ENCODE results near the gene IDH1.
A peak's percentile ranks its signal among the peaks of the same experiment; 100 is the strongest.

Gene IDH1

GRCh38 chr2:208250388-208250787, 4.5 kb downstream of the IDH1 start:
- no peak overlapping the region for H3K4me3 ChIP-seq (ENCODE audit: low read depth, low read length)
- peaks cover 13% of the 10 kb centered on the region for H3K4me1 ChIP-seq
- H3K79me2 ChIP-seq = no peaks in the 10 kb centered on the region
- no peaks in the 10 kb centered on the region for H3K27me3 ChIP-seq (ENCODE audit: control insufficient read depth, insufficient read depth, low read length)
- H3K36me3 ChIP-seq (ENCODE audit: control insufficient read depth, insufficient read depth, low read length) = no peaks in the 10 kb centered on the region
- no peak overlapping the region for H3K9ac ChIP-seq
- H3K9me3 ChIP-seq (ENCODE audit: control insufficient read depth, low read length) = no peaks in the 10 kb centered on the region
- no peak overlapping the region for H3K27ac ChIP-seq
- TF ChIP-seq CTCF (IDR thresholded peaks at IDR 0.05) = no peak
- H3K4me2 ChIP-seq (ENCODE audit: low read length) = no peak overlapping the region
- no peak overlapping the region for H2AFZ ChIP-seq

- no peaks in the 10 kb centered on the region for H3K79me2 ChIP-seq
- H3K27me3 ChIP-seq (ENCODE audit: control insufficient read depth, insufficient read depth, low read length) = no peaks in the 10 kb centered on the region
- H3K4me2 ChIP-seq (ENCODE audit: low read length) = peak overlapping the region; percentile 41
- no peaks in the 10 kb centered on the region for H3K36me3 ChIP-seq (ENCODE audit: control insufficient read depth, insufficient read depth, low read length)
- H3K9me3 ChIP-seq (ENCODE audit: control insufficient read depth, low read length) = no peaks in the 10 kb centered on the region
- no peak for TF ChIP-seq CTCF (IDR thresholded peaks at IDR 0.05)
- peaks cover 13% of the 10 kb centered on the region for H3K4me1 ChIP-seq
- no peak overlapping the region for H3K9ac ChIP-seq
- H2AFZ ChIP-seq = no peak overlapping the region
- no peak overlapping the region for H3K27ac ChIP-seq
- no peak overlapping the region for H3K4me3 ChIP-seq (ENCODE audit: low read depth, low read length)
These were observed 5.6 kb downstream of the IDH1 start for GRCh38 chr2:208249296-208249695.

GRCh38 chr2:208248601-208249000, 6.3 kb downstream of the IDH1 start:
- Histone ChIP-seq H3K4me2 (ENCODE audit: low read length) (no peak overlapping the region), H3K27me3 (ENCODE audit: control insufficient read depth, insufficient read depth, low read length) (no peaks in the 10 kb centered on the region), H3K79me2 (no peaks in the 10 kb centered on the region), H2AFZ (no peak overlapping the region), H3K9ac (no peak overlapping the region), H3K27ac (no peak overlapping the region), H3K4me3 (ENCODE audit: low read depth, low read length) (no peak overlapping the region), H3K4me1 (peaks cover 11% of the 10 kb centered on the region), H3K9me3 (ENCODE audit: control insufficient read depth, low read length) (no peaks in the 10 kb centered on the region), H3K36me3 (ENCODE audit: control insufficient read depth, insufficient read depth, low read length) (no peaks in the 10 kb centered on the region)
- no peak for TF ChIP-seq CTCF (IDR thresholded peaks at IDR 0.05)

- Histone ChIP-seq H3K79me2 (no peaks in the 10 kb centered on the region), H3K4me3 (ENCODE audit: low read depth, low read length) (no peak overlapping the region), H3K4me2 (ENCODE audit: low read length) (no peak overlapping the region), H3K9ac (no peak overlapping the region), H2AFZ (no peak overlapping the region), H3K27ac (no peak overlapping the region), H3K9me3 (ENCODE audit: control insufficient read depth, low read length) (no peaks in the 10 kb centered on the region), H3K4me1 (peaks cover 7% of the 10 kb centered on the region), H3K36me3 (ENCODE audit: control insufficient read depth, insufficient read depth, low read length) (no peaks in the 10 kb centered on the region), H3K27me3 (ENCODE audit: control insufficient read depth, insufficient read depth, low read length) (no peaks in the 10 kb centered on the region)
- TF ChIP-seq CTCF (IDR thresholded peaks at IDR 0.05) = no peak
These were observed 9.1 kb downstream of the IDH1 start for GRCh38 chr2:208245746-208246145.

- Histone ChIP-seq H3K9me3 (ENCODE audit: control insufficient read depth, low read length) (no peaks in the 10 kb centered on the region), H2AFZ (no peak overlapping the region), H3K4me3 (ENCODE audit: low read depth, low read length) (no peak overlapping the region), H3K4me1 (peaks cover 3% of the 10 kb centered on the region), H3K9ac (no peak overlapping the region), H3K79me2 (no peaks in the 10 kb centered on the region), H3K36me3 (ENCODE audit: control insufficient read depth, insufficient read depth, low read length) (no peaks in the 10 kb centered on the region), H3K27me3 (ENCODE audit: control insufficient read depth, insufficient read depth, low read length) (no peaks in the 10 kb centered on the region), H3K4me2 (ENCODE audit: low read length) (no peak overlapping the region), H3K27ac (no peak overlapping the region)
- TF ChIP-seq CTCF (IDR thresholded peaks at IDR 0.05) = no peak
These were observed 10.4 kb downstream of the IDH1 start for GRCh38 chr2:208244422-208244821.
